ENCODE data around the gene SLC1A1.

SLC1A1 gene

GRCh38 chr9:4618700-4619099 lies 128.4 kb downstream of the SLC1A1 start:
- DNase-seq (ENCODE audit: low read depth in 3 of 3) = no peak

DNA sequence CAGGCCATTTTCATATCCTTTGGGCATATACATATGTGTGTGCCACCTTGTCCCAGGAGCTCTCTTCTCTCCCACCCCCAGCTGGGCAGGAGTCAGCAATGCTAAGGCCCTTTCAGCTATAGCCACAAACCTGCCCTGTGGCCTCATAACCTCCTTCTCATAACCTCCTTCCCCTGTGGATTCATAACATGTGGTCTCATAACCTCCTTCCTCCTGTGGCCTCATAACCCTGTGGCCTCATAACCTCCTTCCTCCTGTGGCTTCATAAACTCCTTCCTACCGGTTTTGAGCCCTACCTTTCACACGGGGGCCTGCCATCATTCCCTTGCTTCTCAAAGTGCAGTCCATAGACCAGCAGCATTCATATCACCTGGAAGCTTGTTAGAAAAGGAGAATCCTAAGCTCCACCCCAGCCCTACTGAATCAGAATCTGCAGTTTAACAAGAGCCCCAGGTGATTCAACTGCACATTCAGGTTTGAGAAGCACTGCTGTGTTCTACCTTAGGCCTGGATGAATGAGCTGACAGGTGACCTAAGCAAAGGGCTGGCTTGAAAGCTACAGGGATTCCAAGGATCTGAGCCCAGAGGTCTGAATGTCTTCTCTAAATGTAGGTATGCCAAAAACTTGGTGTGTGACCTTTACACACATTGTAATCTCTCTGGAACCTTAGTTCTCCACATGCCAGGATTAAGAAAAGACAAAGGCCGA lies 129.9 kb downstream of the SLC1A1 start:
- no peak for DNase-seq (ENCODE audit: low read depth in 3 of 3)

- no peak for DNase-seq (ENCODE audit: low read depth in 3 of 3)
These were observed 130.8 kb downstream of the SLC1A1 start for GRCh38 chr9:4620881-4621555.

- DNase-seq (ENCODE audit: low read depth in 3 of 3) = no peak
These were observed 131.7 kb downstream of the SLC1A1 start for GRCh38 chr9:4622016-4622415.

GRCh38 chr9:4630836-4631235 lies 140.6 kb downstream of the SLC1A1 start:
- no peak for DNase-seq (ENCODE audit: low read depth in 3 of 3)

All from stimulated activated CD4-positive, alpha-beta T cell treated with anti-CD3 and anti-CD28 coated beads, TNF-alpha, amount 100 ng/mL, for 48 hours (primary cell).